A673 (cell line): ENCODE results near the gene ITSN1. TPM values are rescaled to one million over a fixed set of nuclear protein-coding genes. Genes with fewer than 3 reads are reported as not detected.

ENCODE experiments used
- BruUV-seq: library from RNA; stranded (reverse); fragments of 400-500 nt; replicated peaks from 2 replicates; lab custom pipeline; 2021; lab: Mats Ljungman, UMichigan
- CTCF ChIA-PET: fragments of 300-600 bp; sonication (Branson Sonifier 250); formaldehyde crosslinking; loops from one replicate; lab custom pipeline; 2022; ENCODE audit warnings: antibody characterized with exemption; lab: Charles Lee
- POLR2A ChIA-PET: fragments of 300-600 bp; sonication (Branson Sonifier 250); formaldehyde crosslinking; loops from one replicate; lab custom pipeline; 2022; ENCODE audit warnings: antibody characterized with exemption; ENCODE audit not compliant: low non-redundant PET; lab: Charles Lee
- DNase-seq: peaks from one replicate; pipeline ENCODE4 v3.0.0-alpha.2; 2015; ENCODE audit warnings: low spot score
- H3K27ac ChIP-seq: fragments of 200-600 bp; sonication (generic); 2 replicates; pipeline ENCODE4 v1.5.1; 2016; ENCODE audit warnings: mixed run types, low read depth, mild to moderate bottlenecking, mixed read lengths, antibody characterized with exemption, low read length; ENCODE audit not compliant: poor library complexity, severe bottlenecking
- H3K27me3 ChIP-seq: fragments of 200-600 bp; sonication (generic); replicated peaks from 2 replicates; pipeline ENCODE4 v1.6.1; 2017; ENCODE audit warnings: mixed run types, low read depth, mild to moderate bottlenecking, mixed read lengths, antibody characterized with exemption, low read length; ENCODE audit not compliant: insufficient read depth, poor library complexity
- H3K36me3 ChIP-seq: fragments of 200-600 bp; sonication (generic); 2 replicates; pipeline ENCODE4 v1.6.1; 2016; ENCODE audit warnings: mixed run types, mild to moderate bottlenecking, mixed read lengths, antibody characterized with exemption, low read length; ENCODE audit not compliant: insufficient read depth, poor library complexity, severe bottlenecking
- H3K4me1 ChIP-seq: fragments of 200-600 bp; sonication (generic); 2 replicates; pipeline ENCODE4 v1.6.1; 2017; ENCODE audit warnings: mixed run types, mild to moderate bottlenecking, mixed read lengths, antibody characterized with exemption, low read length; ENCODE audit not compliant: insufficient read depth, poor library complexity, severe bottlenecking
- H3K4me3 ChIP-seq: fragments of 200-600 bp; sonication (generic); 2 replicates; pipeline ENCODE4 v1.5.1; 2016; ENCODE audit warnings: low read depth, mixed run types, mild to moderate bottlenecking, mixed read lengths, low read length; ENCODE audit not compliant: poor library complexity, severe bottlenecking
- H3K9me3 ChIP-seq: fragments of 200-600 bp; sonication (generic); 2 replicates; pipeline ENCODE4 v1.6.1; 2016; ENCODE audit warnings: mixed run types, low read depth, mild to moderate bottlenecking, mixed read lengths, antibody characterized with exemption, low read length; ENCODE audit not compliant: poor library complexity, severe bottlenecking
- CTCF ChIP-seq: fragments of 300-800, 200-600 bp; sonication (generic); conservative IDR thresholded peaks from 2 replicates; pipeline ENCODE4 v1.5.1; 2017; ENCODE audit warnings: low read depth, mild to moderate bottlenecking, antibody characterized with exemption, low read length, moderate library complexity, mixed read lengths
- EZH2 ChIP-seq: fragments of 200-600 bp; sonication (generic); IDR thresholded peaks from 2 replicates; pipeline ENCODE4 v1.6.1; 2017; ENCODE audit warnings: borderline replicate concordance, low read depth, mild to moderate bottlenecking, mixed read lengths, antibody characterized with exemption, low read length; ENCODE audit not compliant: poor library complexity, severe bottlenecking
- intact Hi-C: fragments of 100-400 bp; cut with micrococcal nuclease; formaldehyde crosslinking; loops from one replicate; pipeline ENCODE4 v1.10.0; 2022; ENCODE audit not compliant: unreplicated experiment
- total RNA-seq: library from RNA; stranded (reverse); gene quantifications from 2 replicates; pipeline ENCODE4 v1.2.3, GENCODE V29; 2021

ITSN1 gene
- total RNA-seq, 1 experiment from 2014 or later: 54.2 TPM

GRCh38 chr21:33856893-33857527, 214.7 kb downstream of the ITSN1 start:
- no peaks in the 10 kb centered on the region for H3K36me3 ChIP-seq
- POLR2A ChIA-PET: interaction anchor here (0.6 kb wide), 1 partner anchor 112 kb away, joined by 5 read pairs; no protein-coding TSS in a partner anchor
- DNase-seq: no peak
- TF ChIP-seq EZH2 (no peak), CTCF (no peak)
- no peaks in the 10 kb centered on the region for H3K27me3 ChIP-seq
- H3K9me3 ChIP-seq: no peaks in the 10 kb centered on the region
- H3K27ac ChIP-seq: no peak overlapping the region
- no peaks in the 10 kb centered on the region for H3K4me1 ChIP-seq
- no TSS peak for BruUV-seq
- no peak overlapping the region for H3K4me3 ChIP-seq
- CTCF ChIA-PET: no interaction called here
- intact Hi-C loops: no loop called here

GRCh38 chr21:33857846-33858666, 215.8 kb downstream of the ITSN1 start:
- Histone ChIP-seq H3K4me1 (no peaks in the 10 kb centered on the region), H3K27me3 (no peaks in the 10 kb centered on the region), H3K36me3 (no peaks in the 10 kb centered on the region), H3K4me3 (no peak overlapping the region), H3K9me3 (no peaks in the 10 kb centered on the region), H3K27ac (no peak overlapping the region)
- DNase-seq: no peak
- no peak for TF ChIP-seq EZH2
- no peak for TF ChIP-seq CTCF
- BruUV-seq: no TSS peak
- intact Hi-C loops: no loop called here
- CTCF ChIA-PET: no interaction called here
- POLR2A ChIA-PET: no interaction called here

GRCh38 chr21:33858667-33859372, 216.5 kb downstream of the ITSN1 start:
- H3K27ac ChIP-seq: no peak overlapping the region
- DNase-seq: no peak
- H3K4me1 ChIP-seq: no peaks in the 10 kb centered on the region
- H3K9me3 ChIP-seq: no peaks in the 10 kb centered on the region
- no peaks in the 10 kb centered on the region for H3K27me3 ChIP-seq
- TF ChIP-seq CTCF: no peak
- H3K4me3 ChIP-seq: no peak overlapping the region
- intact Hi-C loops: no loop called here
- no peaks in the 10 kb centered on the region for H3K36me3 ChIP-seq
- ChIA-PET POLR2A (no interaction called here), CTCF (no interaction called here)
- no TSS peak for BruUV-seq
